SIG-M5 (cell line): ENCODE results near the gene EDAR.

Experiments used
- DNase-seq: peaks from one replicate; lab custom pipeline; 2025; lab: John Stamatoyannopoulos, UW

EDAR gene

GRCh38 chr2:109001201-109001600 is 12.2 kb upstream of the EDAR start:
- no peak for DNase-seq

- no peak for DNase-seq
Observed at GRCh38 chr2:109000738-109001137, 11.7 kb upstream of the EDAR start.

- DNase-seq = no peak
Observed at GRCh38 chr2:108998911-108999310, 9.9 kb upstream of the EDAR start.

- no peak for DNase-seq
Observed at GRCh38 chr2:108994178-108994577, 5.2 kb upstream of the EDAR start.

- no peak for DNase-seq
Observed at GRCh38 chr2:108993095-108993937, 4.3 kb upstream of the EDAR start.

GRCh38 chr2:108988076-108988795 is 784 bp downstream of the EDAR start:
- DNase-seq = no peak

GRCh38 chr2:108986916-108987510 is 2.0 kb downstream of the EDAR start:
- no peak for DNase-seq

- DNase-seq = no peak
Observed at GRCh38 chr2:108983610-108984009, 5.4 kb downstream of the EDAR start.

GRCh38 chr2:108983061-108983460 is 6.0 kb downstream of the EDAR start:
- DNase-seq = no peak

- DNase-seq = no peak
Observed at GRCh38 chr2:108982259-108982679, 6.8 kb downstream of the EDAR start.

- DNase-seq = no peak
Observed at GRCh38 chr2:108981846-108982245, 7.2 kb downstream of the EDAR start.

- no peak for DNase-seq
Observed at GRCh38 chr2:108980076-108980475, 8.9 kb downstream of the EDAR start.

GRCh38 chr2:108979461-108979860 is 9.6 kb downstream of the EDAR start:
- no peak for DNase-seq

GRCh38 chr2:108978709-108979111 is 10.3 kb downstream of the EDAR start:
- no peak for DNase-seq

GRCh38 chr2:108975613-108976435 is 13.2 kb downstream of the EDAR start:
- no peak for DNase-seq

GRCh38 chr2:108974674-108975073 is 14.3 kb downstream of the EDAR start:
- DNase-seq = no peak

- no peak for DNase-seq
Observed at GRCh38 chr2:108972663-108973062, 16.4 kb downstream of the EDAR start.

GRCh38 chr2:108971661-108972566 is 17.1 kb downstream of the EDAR start:
- no peak for DNase-seq

- DNase-seq = no peak
Observed at GRCh38 chr2:108970369-108970768, 18.7 kb downstream of the EDAR start.

GRCh38 chr2:108969856-108970255 is 19.2 kb downstream of the EDAR start:
- DNase-seq = no peak

GRCh38 chr2:108968619-108969018 is 20.4 kb downstream of the EDAR start:
- no peak for DNase-seq
